ENCODE measurements around the gene KCNMA1.

KCNMA1 gene

DNA sequence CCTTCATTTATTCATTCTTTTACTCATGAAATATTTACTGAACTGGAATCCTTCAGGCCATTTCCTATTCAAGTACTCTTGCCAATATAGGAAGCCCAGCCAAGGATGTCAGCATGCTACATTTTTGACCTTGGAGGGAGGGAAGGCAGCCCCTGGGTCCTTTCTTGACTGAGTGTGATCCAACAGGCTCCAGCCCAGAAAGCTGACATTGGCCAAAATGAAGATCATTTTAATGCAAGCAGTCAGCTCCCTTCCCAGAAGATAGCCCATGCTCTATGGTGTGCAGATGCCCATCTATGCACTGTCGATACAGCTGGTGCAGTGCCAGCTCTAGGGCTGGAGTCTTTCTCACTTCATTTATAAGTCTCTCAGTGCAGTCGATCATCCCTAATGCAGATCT, 646.0 kb downstream of the KCNMA1 start:
- Histone ChIP-seq H3K23ac (ENCODE audit: low read depth, low read length, poor library complexity) (no peak overlapping the region), H2BK12ac (ENCODE audit: low read length) (no peak overlapping the region), H3K4me1 (ENCODE audit: control insufficient read depth in 2 of 2, insufficient read depth in 1 of 2, low read depth in 1 of 2, low read length in 2 of 2) (peaks cover 0 to 7% of the 10 kb centered on the region in 2 donors), H2BK120ac (ENCODE audit: low read depth, low read length) (no peak overlapping the region), H3K27me3 (ENCODE audit: control insufficient read depth in 3 of 3, insufficient read depth in 3 of 3, low read depth in 1 of 3, low read length in 3 of 3) (no peaks in the 10 kb centered on the region), H3K9ac (ENCODE audit: low read depth, low read length, poor library complexity) (no peak overlapping the region), H4K8ac (ENCODE audit: low read depth, low read length) (no peak overlapping the region), H3K79me1 (ENCODE audit: low read depth, low read length) (no peaks in the 10 kb centered on the region), H2AFZ (ENCODE audit: low read length) (no peak overlapping the region), H3K36me3 (replicated peaks in 1 of 2; ENCODE audit: control insufficient read depth in 2 of 2, insufficient read depth in 2 of 2, low read length in 2 of 2) (no peaks in the 10 kb centered on the region), H3K4me2 (ENCODE audit: insufficient read depth, low read length, poor library complexity, severe bottlenecking) (no peak overlapping the region), H3K14ac (ENCODE audit: low read length) (no peak overlapping the region), H2BK5ac (ENCODE audit: low read length) (no peak overlapping the region), H2BK15ac (ENCODE audit: low read length) (no peak overlapping the region), H3K4ac (ENCODE audit: low read length) (no peak overlapping the region), H3K27ac (replicated peaks; ENCODE audit: low read length) (no peak overlapping the region), H3K18ac (ENCODE audit: low read length) (no peak overlapping the region), H3K9me3 (replicated peaks in 1 of 2; ENCODE audit: control insufficient read depth in 2 of 2, insufficient read depth in 1 of 2, low read depth in 1 of 2, low read length in 2 of 2) (no peaks in the 10 kb centered on the region), H3K4me3 (ENCODE audit: low read length in 2 of 2) (no peak overlapping the region), H2AK5ac (ENCODE audit: low read depth, low read length) (no peak overlapping the region), H4K91ac (ENCODE audit: low read depth, low read length, poor library complexity) (no peak overlapping the region)
- DNase-seq (ENCODE audit: low spot score): no peak
- no CpG with 5 or more reads among the region's 2 CpGs for WGBS, 2 donors (ENCODE audit: extremely low coverage in 2 of 2, insufficient read length in 2 of 2, insufficient replicate concordance in 1 of 2)

DNA sequence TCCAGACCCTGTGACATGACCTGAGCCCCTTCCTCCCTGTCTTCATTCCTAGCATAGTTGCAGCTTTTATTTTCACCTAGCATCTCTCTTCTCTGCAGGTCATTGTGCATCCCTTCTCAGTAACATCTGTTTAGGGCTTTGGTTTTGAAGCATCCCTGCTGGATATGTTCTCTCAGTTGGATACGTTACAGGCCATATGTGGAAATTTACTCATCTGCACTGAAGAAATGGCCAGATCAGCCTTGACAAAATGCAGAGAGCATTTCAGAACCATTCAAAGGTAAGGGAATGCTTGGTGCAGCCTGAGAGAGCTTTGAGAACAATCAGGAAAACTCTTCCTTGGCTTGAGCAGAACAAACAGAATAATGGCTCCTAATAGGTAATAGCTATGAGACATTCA, 647.0 kb downstream of the KCNMA1 start:
- Histone ChIP-seq H3K27me3 (ENCODE audit: control insufficient read depth in 3 of 3, insufficient read depth in 3 of 3, low read depth in 1 of 3, low read length in 3 of 3) (no peaks in the 10 kb centered on the region), H3K4me2 (ENCODE audit: insufficient read depth, low read length, poor library complexity, severe bottlenecking) (no peak overlapping the region), H4K8ac (ENCODE audit: low read depth, low read length) (no peak overlapping the region), H2BK12ac (ENCODE audit: low read length) (no peak overlapping the region), H3K9ac (ENCODE audit: low read depth, low read length, poor library complexity) (no peak overlapping the region), H3K4me3 (ENCODE audit: low read length in 2 of 2) (no peak overlapping the region), H3K18ac (ENCODE audit: low read length) (no peak overlapping the region), H2BK15ac (ENCODE audit: low read length) (no peak overlapping the region), H2AFZ (ENCODE audit: low read length) (no peak overlapping the region), H3K79me1 (ENCODE audit: low read depth, low read length) (no peaks in the 10 kb centered on the region), H3K4me1 (ENCODE audit: control insufficient read depth in 2 of 2, insufficient read depth in 1 of 2, low read depth in 1 of 2, low read length in 2 of 2) (peaks cover 0 to 7% of the 10 kb centered on the region in 2 donors), H2AK5ac (ENCODE audit: low read depth, low read length) (no peak overlapping the region), H3K27ac (replicated peaks; ENCODE audit: low read length) (no peak overlapping the region), H3K23ac (ENCODE audit: low read depth, low read length, poor library complexity) (no peak overlapping the region), H2BK120ac (ENCODE audit: low read depth, low read length) (no peak overlapping the region), H4K91ac (ENCODE audit: low read depth, low read length, poor library complexity) (no peak overlapping the region), H3K9me3 (replicated peaks in 1 of 2; ENCODE audit: control insufficient read depth in 2 of 2, insufficient read depth in 1 of 2, low read depth in 1 of 2, low read length in 2 of 2) (no peaks in the 10 kb centered on the region), H3K4ac (ENCODE audit: low read length) (no peak overlapping the region), H2BK5ac (ENCODE audit: low read length) (no peak overlapping the region), H3K14ac (ENCODE audit: low read length) (no peak overlapping the region), H3K36me3 (replicated peaks in 1 of 2; ENCODE audit: control insufficient read depth in 2 of 2, insufficient read depth in 2 of 2, low read length in 2 of 2) (no peaks in the 10 kb centered on the region)
- DNase-seq (ENCODE audit: low spot score): no peak
- no CpG with 5 or more reads among the region's 1 CpG for WGBS, 2 donors (ENCODE audit: extremely low coverage in 2 of 2, insufficient read length in 2 of 2, insufficient replicate concordance in 1 of 2)

DNA sequence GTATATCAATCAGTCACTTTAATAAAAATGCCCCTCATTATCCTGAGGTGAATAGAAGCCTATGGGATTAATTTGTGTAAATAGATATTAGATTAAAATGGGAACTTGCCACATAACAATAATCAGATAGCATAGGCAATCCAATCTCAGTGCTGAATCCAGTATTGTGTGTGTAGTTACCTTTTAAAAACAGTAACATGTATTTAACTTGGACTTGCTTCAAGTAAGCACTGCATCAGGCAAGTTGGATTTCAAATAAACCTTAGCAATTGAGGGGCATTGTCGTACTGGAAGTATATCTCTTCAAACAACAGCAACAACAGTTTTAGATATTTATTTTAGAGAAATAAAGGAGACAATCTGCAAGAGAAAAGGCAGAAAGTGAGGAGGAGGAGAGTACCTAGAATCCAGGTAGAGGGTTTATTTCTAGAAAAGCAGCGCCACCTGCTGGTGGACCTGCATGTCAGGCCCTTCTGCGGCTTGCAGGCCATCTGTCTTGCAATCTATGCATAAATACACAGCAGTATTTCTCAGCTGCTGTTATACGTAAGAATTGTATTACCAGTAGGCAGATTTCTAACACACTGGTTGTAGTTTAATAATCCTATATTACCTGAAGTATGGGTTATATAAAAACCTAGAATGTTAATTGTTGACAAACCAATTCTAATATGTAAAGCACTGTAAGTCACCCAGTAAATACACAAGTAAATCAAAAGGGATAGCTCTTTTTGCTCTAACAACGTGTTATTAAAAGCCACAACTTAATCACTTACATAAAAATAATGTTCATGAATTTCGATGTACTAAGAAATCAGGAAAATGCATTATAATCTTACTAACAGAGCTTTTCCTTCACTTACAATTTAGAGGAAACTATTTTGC, 652.8 kb downstream of the KCNMA1 start:
- no peak overlapping the region for H2BK12ac ChIP-seq (ENCODE audit: low read length)
- H3K4ac ChIP-seq (ENCODE audit: low read length): no peak overlapping the region
- H3K4me2 ChIP-seq (ENCODE audit: insufficient read depth, low read length, poor library complexity, severe bottlenecking): no peak overlapping the region
- no peak overlapping the region for H3K27ac ChIP-seq (replicated peaks; ENCODE audit: low read length)
- no peak overlapping the region for H2BK120ac ChIP-seq (ENCODE audit: low read depth, low read length)
- no peak overlapping the region for H2AFZ ChIP-seq (ENCODE audit: low read length)
- no peak overlapping the region for H2AK5ac ChIP-seq (ENCODE audit: low read depth, low read length)
- H3K14ac ChIP-seq (ENCODE audit: low read length): no peak overlapping the region
- no peak overlapping the region for H3K23ac ChIP-seq (ENCODE audit: low read depth, low read length, poor library complexity)
- H2BK15ac ChIP-seq (ENCODE audit: low read length): no peak overlapping the region
- no peak overlapping the region for H3K18ac ChIP-seq (ENCODE audit: low read length)
- H2BK5ac ChIP-seq (ENCODE audit: low read length): no peak overlapping the region
- no peak overlapping the region for H4K8ac ChIP-seq (ENCODE audit: low read depth, low read length)
- no peak overlapping the region for H3K9ac ChIP-seq (ENCODE audit: low read depth, low read length, poor library complexity)
- no CpG with 5 or more reads among the region's 6 CpGs for WGBS, 2 donors (ENCODE audit: extremely low coverage in 2 of 2, insufficient read length in 2 of 2, insufficient replicate concordance in 1 of 2)
- H3K4me3 ChIP-seq (ENCODE audit: low read length in 2 of 2): no peak overlapping the region
- H3K4me1 ChIP-seq (ENCODE audit: control insufficient read depth in 2 of 2, insufficient read depth in 1 of 2, low read depth in 1 of 2, low read length in 2 of 2): peaks cover 0 to 5% of the 10 kb centered on the region in 2 donors
- no peak overlapping the region for H4K91ac ChIP-seq (ENCODE audit: low read depth, low read length, poor library complexity)
- H3K9me3 ChIP-seq (replicated peaks in 1 of 2; ENCODE audit: control insufficient read depth in 2 of 2, insufficient read depth in 1 of 2, low read depth in 1 of 2, low read length in 2 of 2): no peaks in the 10 kb centered on the region
- no peaks in the 10 kb centered on the region for H3K79me1 ChIP-seq (ENCODE audit: low read depth, low read length)
- peak; percentile 65 for DNase-seq (ENCODE audit: low spot score)
- H3K27me3 ChIP-seq (ENCODE audit: control insufficient read depth in 3 of 3, insufficient read depth in 3 of 3, low read depth in 1 of 3, low read length in 3 of 3): no peaks in the 10 kb centered on the region
- no peaks in the 10 kb centered on the region for H3K36me3 ChIP-seq (replicated peaks in 1 of 2; ENCODE audit: control insufficient read depth in 2 of 2, insufficient read depth in 2 of 2, low read length in 2 of 2)

DNA sequence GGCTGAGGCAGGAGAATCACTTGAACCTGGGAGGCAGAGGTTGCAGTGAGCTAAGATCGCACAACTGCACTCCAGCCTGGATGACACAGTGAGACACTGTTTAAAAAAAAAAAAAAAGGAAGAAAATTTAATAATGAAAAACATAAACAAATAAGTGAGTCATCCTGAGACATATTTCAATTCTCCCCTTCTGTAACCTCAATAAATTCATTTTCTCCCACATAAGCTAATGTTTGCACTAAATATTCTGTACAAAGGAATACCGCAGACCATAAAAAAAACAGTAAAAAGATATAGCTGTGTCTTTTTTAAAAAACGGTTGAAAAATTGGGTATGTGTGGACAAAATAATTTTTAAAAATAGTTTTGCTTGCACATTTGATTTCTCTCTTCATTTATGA, 654.0 kb downstream of the KCNMA1 start:
- no peak overlapping the region for H2BK12ac ChIP-seq (ENCODE audit: low read length)
- H3K4ac ChIP-seq (ENCODE audit: low read length): no peak overlapping the region
- H3K23ac ChIP-seq (ENCODE audit: low read depth, low read length, poor library complexity): no peak overlapping the region
- no peak overlapping the region for H4K91ac ChIP-seq (ENCODE audit: low read depth, low read length, poor library complexity)
- no peaks in the 10 kb centered on the region for H3K9me3 ChIP-seq (replicated peaks in 1 of 2; ENCODE audit: control insufficient read depth in 2 of 2, insufficient read depth in 1 of 2, low read depth in 1 of 2, low read length in 2 of 2)
- H2AFZ ChIP-seq (ENCODE audit: low read length): no peak overlapping the region
- no peak overlapping the region for H3K14ac ChIP-seq (ENCODE audit: low read length)
- no peak overlapping the region for H3K27ac ChIP-seq (replicated peaks; ENCODE audit: low read length)
- no peak overlapping the region for H2BK120ac ChIP-seq (ENCODE audit: low read depth, low read length)
- 100% methylated on average over 1 of the region's 3 CpGs; no CpG with 5 or more reads in 1 of the 2 donors for WGBS, 2 donors (ENCODE audit: extremely low coverage in 2 of 2, insufficient read length in 2 of 2, insufficient replicate concordance in 1 of 2)
- peaks cover 0 to 5% of the 10 kb centered on the region in 2 donors for H3K4me1 ChIP-seq (ENCODE audit: control insufficient read depth in 2 of 2, insufficient read depth in 1 of 2, low read depth in 1 of 2, low read length in 2 of 2)
- H2BK15ac ChIP-seq (ENCODE audit: low read length): no peak overlapping the region
- H3K79me1 ChIP-seq (ENCODE audit: low read depth, low read length): no peaks in the 10 kb centered on the region
- H3K27me3 ChIP-seq (ENCODE audit: control insufficient read depth in 3 of 3, insufficient read depth in 3 of 3, low read depth in 1 of 3, low read length in 3 of 3): no peaks in the 10 kb centered on the region
- no peak overlapping the region for H2BK5ac ChIP-seq (ENCODE audit: low read length)
- no peak overlapping the region for H3K18ac ChIP-seq (ENCODE audit: low read length)
- no peaks in the 10 kb centered on the region for H3K36me3 ChIP-seq (replicated peaks in 1 of 2; ENCODE audit: control insufficient read depth in 2 of 2, insufficient read depth in 2 of 2, low read length in 2 of 2)
- H4K8ac ChIP-seq (ENCODE audit: low read depth, low read length): no peak overlapping the region
- H3K4me3 ChIP-seq (ENCODE audit: low read length in 2 of 2): no peak overlapping the region
- DNase-seq (ENCODE audit: low spot score): no peak
- H2AK5ac ChIP-seq (ENCODE audit: low read depth, low read length): no peak overlapping the region
- no peak overlapping the region for H3K4me2 ChIP-seq (ENCODE audit: insufficient read depth, low read length, poor library complexity, severe bottlenecking)
- no peak overlapping the region for H3K9ac ChIP-seq (ENCODE audit: low read depth, low read length, poor library complexity)

Measured in neuronal stem cell (in vitro differentiated cells).